GM18508 (cell line): ENCODE results near the gene SNCAIP.
"Not testable (repeated sequence)": the region's sequence is repeated elsewhere in the genome, so short reads cannot be mapped to it uniquely, and the experiment has no call there.

ENCODE experiments used
- ATAC-seq: cut with Tn5 transposase; IDR thresholded peaks from one replicate; pipeline ENCODE4 v1.9.1; 2021; ENCODE audit warnings: moderate number of reproducible peaks; ENCODE audit not compliant: insufficient read depth, unreplicated experiment

SNCAIP gene

DNA sequence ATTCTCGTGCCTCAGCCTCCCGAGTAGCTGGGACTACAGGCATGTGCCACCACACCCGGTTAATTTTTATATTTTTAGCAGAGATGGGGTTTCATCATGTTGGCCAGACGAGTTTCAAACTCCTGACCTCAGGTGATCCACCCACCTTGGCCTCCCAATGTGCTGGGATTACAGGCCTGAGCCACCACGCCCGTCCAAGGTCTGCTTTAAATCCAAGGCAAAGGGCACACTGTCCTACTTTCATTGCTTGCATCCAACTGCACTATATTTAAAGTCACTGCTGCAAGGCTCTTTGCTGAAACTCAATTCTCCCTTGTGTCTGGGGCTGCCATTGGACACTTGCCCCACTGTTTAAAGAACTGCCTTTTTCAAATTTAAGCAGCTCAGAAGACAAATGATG lies 174.6 kb downstream of the SNCAIP start:
- ATAC-seq = not testable (repeated sequence)

DNA sequence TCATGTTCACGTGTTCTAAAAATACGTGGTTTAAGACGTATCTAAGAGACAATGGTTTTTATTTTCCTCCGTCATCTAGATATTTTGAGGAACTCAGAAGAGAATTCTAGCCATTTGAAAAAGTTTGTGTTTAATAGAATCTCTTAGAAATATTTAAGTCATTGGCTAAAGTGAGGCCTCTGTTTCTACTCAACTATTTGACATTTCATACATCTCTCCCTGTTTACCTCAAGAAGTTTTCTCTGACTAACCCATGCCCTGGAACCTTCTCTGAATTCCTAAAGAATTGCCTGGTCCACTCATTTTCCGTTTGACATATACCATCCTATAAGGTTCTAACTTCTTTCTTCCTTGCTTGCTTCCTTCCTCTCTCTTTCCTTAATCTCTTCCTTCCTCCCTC lies 178.7 kb downstream of the SNCAIP start:
- ATAC-seq = no peak

DNA sequence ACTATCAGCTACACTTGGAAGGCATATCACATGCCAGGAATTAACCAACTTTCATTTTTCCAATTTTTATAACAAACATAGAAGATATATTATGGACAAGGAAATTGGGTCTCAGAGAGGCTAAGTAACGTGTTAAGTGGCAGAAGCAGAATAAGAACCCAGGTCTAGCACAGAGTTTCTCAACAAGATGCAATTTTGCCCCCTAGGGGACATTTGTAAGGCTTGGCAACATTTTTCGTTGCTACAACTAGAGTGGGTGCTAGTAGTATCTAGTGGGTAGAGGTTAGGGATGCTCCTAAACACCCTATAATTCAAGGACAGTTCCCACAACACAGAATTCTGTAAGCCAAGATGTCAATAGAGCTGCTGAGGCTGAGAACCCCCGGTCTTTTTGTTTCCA lies 180.6 kb downstream of the SNCAIP start:
- ATAC-seq = no peak

DNA sequence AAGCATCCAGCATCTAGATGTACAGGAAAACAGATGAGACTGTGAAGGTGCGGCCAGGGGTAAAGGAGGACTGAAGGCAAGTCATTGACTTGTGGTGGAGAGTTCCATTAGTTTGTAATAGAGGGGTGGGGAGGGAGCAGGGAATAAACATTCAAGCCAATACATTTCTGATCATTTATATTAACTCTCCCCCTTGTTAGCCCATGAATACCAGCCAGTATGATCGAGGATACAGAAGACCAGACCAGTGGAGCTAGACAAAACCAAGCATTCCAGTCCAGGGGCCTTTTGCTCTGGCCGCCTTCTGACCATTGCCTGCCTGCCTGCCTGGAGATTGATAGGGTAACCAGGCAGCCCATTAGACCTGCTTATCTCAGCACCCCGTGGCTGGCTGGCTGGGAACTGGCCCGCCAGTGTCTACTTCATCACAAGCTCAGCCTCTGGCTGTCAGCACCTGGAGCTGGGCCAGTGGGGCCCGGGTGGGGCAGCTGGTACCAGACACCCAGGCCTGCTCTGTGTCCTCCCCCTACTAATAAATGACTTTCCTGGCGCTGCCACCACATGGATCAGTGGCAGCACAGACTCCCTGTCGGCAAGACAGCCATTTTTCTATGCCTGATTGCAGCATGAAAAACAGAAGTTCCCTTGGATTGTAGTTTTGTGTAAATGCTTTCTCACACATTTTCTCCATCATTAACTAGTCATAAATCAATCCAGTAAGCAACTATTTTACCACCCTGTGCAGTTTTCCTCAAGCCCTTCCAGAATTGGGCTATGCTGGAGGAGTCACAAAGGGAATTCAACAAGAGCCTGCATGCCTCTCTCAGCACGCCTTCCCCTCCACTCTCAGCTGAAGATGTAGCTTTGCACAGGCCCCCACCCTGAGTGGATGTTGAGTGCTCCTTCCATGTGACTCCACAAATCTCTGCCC lies 181.3 kb downstream of the SNCAIP start:
- no peak for ATAC-seq

GRCh38 chr5:122494109-122494508 lies 182.1 kb downstream of the SNCAIP start:
- no peak for ATAC-seq

DNA sequence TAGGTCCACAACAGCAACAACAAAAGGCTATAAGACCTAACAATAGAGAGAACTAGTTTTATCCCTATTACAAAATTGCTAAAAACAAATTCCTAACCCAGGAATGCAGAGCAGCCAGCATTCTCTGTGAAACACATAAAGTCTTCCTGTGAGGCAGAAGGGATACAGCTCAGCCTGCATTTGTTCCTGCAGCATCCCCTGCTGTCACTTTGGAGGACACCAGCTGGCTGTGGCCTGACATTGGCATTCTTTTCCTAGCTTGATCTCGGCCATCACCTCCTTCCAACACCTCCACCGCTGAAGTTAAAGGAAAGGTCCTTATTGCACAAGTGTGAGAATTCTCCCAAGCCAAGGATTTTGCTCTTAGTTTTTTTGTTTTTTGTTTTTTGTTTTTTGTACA lies 186.1 kb downstream of the SNCAIP start:
- ATAC-seq = no peak

GRCh38 chr5:122499585-122499984 lies 187.5 kb downstream of the SNCAIP start:
- ATAC-seq = no peak

- ATAC-seq = no peak
Measured at GRCh38 chr5:122500245-122501088, 188.4 kb downstream of the SNCAIP start.

DNA sequence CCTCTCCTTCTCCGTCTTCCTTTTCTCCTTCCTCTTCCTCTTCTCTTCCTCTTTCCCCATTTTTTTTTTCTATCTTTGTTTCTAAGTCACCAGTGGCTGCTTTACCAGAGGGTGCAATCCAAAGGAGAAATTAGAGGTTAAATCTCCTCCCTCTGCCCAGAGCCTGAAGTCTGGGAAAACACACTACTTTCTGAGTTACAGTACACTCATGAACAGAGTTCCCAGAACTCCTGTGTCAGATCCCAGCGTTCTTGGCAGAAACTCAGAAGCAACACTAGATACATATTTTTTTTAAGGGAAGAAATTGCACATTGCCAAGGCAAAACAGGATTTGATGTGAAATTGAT lies 189.0 kb downstream of the SNCAIP start:
- no peak for ATAC-seq

DNA sequence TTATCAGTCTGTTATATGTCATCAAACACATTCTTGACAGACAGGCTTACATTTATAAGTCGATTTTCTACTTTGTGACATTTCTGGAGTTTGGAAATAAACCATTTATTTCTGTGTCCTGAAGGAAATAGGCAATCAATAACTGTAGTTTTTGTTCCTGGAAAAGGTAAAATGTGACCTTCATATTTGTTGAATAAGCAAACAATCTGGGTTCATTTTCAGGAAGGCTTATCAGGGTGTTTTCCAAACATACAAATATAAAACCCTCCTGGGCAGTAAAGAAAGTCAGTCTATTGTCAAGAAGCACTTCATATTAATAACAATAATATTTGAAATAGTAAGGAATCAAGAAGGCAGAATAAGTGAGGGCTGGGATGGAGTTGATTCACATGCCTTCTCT lies 195.0 kb downstream of the SNCAIP start:
- no peak for ATAC-seq

- ATAC-seq = no peak
Measured at GRCh38 chr5:122507581-122507980, 195.5 kb downstream of the SNCAIP start.

DNA sequence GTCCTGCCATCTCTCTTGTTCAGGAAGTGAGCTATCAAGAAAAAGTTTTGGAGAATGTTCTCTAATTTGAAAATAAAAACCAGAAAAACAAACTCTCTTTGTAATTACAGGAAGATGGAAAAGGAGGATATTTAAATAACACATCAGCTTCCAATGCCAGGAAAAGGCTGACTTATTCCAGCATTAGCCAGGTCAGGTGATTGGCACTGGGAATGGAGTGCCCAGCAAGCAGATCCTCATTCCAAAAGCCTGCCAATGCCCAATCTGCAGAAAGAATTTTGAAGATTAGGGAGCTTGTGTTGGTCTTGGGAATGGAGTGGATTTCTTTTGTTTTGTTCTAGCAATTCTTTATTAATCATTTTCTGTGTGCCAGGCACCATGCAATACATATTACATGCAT lies 196.6 kb downstream of the SNCAIP start:
- ATAC-seq = no peak
